HepG2 (cell line): ENCODE measurements around the gene SHISA6. TPM values are rescaled to one million over a fixed set of nuclear protein-coding genes. Genes with fewer than 3 reads are reported as not detected.

Source experiments
- ATAC-seq: fragments of 200-7000 bp; cut with Tn5 transposase; 3 replicates; pipeline ENCODE4 v1.9.1; 2020; ENCODE audit warnings: mild to moderate bottlenecking, moderate library complexity
- BruUV-seq: library from RNA; stranded (reverse); fragments of 400-500 nt; replicated peaks from 2 replicates; lab custom pipeline; 2021; lab: Mats Ljungman, UMichigan
- CTCF ChIA-PET: fragments of 300-600 bp; formaldehyde crosslinking; extraction: SDS; loops from one replicate; lab custom pipeline; 2021; ENCODE audit warnings: low total read pairs, inconsistent platforms, low intra/inter-chr PET ratio; lab: Yijun Ruan, JAX
- POLR2A ChIA-PET: fragments of 350-600 bp; sonication (Branson Sonifier 250); formaldehyde crosslinking; loops from one replicate; lab custom pipeline; 2020; ENCODE audit warnings: antibody characterized with exemption, inconsistent platforms; lab: Yijun Ruan, JAX
- DNase-seq: peaks from one replicate; pipeline ENCODE4 v3.0.0-alpha.2; 2015; ENCODE audit warnings: low spot score
- FAIRE-seq: peaks from 3 replicates; lab custom pipeline; 2011; peaks lifted over from hg19 to GRCh38; lab: Jason Lieb, UNC
- H2AFZ ChIP-seq: one replicate; pipeline ENCODE4 v1.6.1; 2011; ENCODE audit warnings: low read length, inconsistent platforms
- H3K27ac ChIP-seq: fragments of 300-600 bp; 3 replicates; pipeline ENCODE4 v1.8.0; 2011; ENCODE audit warnings: mixed run types, mild to moderate bottlenecking, mixed read lengths, low read length, inconsistent platforms; ENCODE audit not compliant: insufficient read depth; ENCODE audit errors: extremely low read length
- H3K27me3 ChIP-seq, 2 experiments: fragments of 200-600 bp in 1 of 2; 2 replicates in 1 of 2; 3 replicates in 1 of 2; pipeline versions ENCODE4 v1.6.0 to v1.8.0; 2011; ENCODE audit warnings: low read length in 2 of 2, mild to moderate bottlenecking in 2 of 2, moderate library complexity in 2 of 2, inconsistent platforms in 1 of 2; ENCODE audit not compliant: insufficient read depth in 2 of 2, control insufficient read depth in 1 of 2
- H3K36me3 ChIP-seq, 2 experiments: fragments of 200-600 bp in 1 of 2; replicated peaks in 1 of 2; 2 replicates in 1 of 2; 3 replicates in 1 of 2; pipeline versions ENCODE4 v1.5.1 to v1.8.0; 2011; ENCODE audit warnings: low read length in 2 of 2, inconsistent platforms in 1 of 2; ENCODE audit not compliant: insufficient read depth in 2 of 2, control insufficient read depth in 1 of 2
- H3K4me1 ChIP-seq: 2 replicates; pipeline ENCODE4 v1.5.1; 2012; ENCODE audit warnings: low read length, inconsistent platforms; ENCODE audit not compliant: insufficient read depth
- H3K4me2 ChIP-seq: 2 replicates; pipeline ENCODE4 v1.6.0; 2011; ENCODE audit warnings: low read depth, low read length, inconsistent platforms
- H3K4me3 ChIP-seq, 3 experiments: fragments of 200-600 bp in 1 of 3; sonication (generic), shearing (Covaris generic) in 1 of 3; replicated peaks in 1 of 3; 2 replicates each; pipeline ENCODE4 v1.5.1; 2011 to 2016; ENCODE audit warnings: low read length in 3 of 3, inconsistent platforms in 2 of 3, low read depth in 2 of 3, mild to moderate bottlenecking in 2 of 3, control low read depth in 1 of 3, mixed read lengths in 1 of 3; ENCODE audit not compliant: insufficient read depth in 1 of 3
- H3K79me2 ChIP-seq: one replicate; pipeline ENCODE4 v1.6.1; 2011; ENCODE audit warnings: low read length, inconsistent platforms; ENCODE audit not compliant: insufficient read depth
- H3K9ac ChIP-seq: 2 replicates; pipeline ENCODE4 v1.6.0; 2011; ENCODE audit warnings: mild to moderate bottlenecking, low read depth, low read length, inconsistent platforms; ENCODE audit not compliant: insufficient read depth
- H3K9me3 ChIP-seq: 2 replicates; pipeline ENCODE4 v1.5.1; 2012; ENCODE audit warnings: mild to moderate bottlenecking, low read length
- H4K20me1 ChIP-seq: 2 replicates; pipeline ENCODE4 v1.6.0; 2011; ENCODE audit warnings: inconsistent platforms, mild to moderate bottlenecking, low read length, moderate library complexity; ENCODE audit not compliant: insufficient read depth
- CBFB ChIP-seq: sonication (generic); formaldehyde crosslinking; IDR thresholded peaks from 2 replicates; pipeline ENCODE4 v1.4.0; 2020; ENCODE audit warnings: missing genetic modification reagents
- CENPX ChIP-seq: sonication (generic); formaldehyde crosslinking; IDR thresholded peaks from 2 replicates; pipeline ENCODE4 v1.9.0; 2021; ENCODE audit warnings: mild to moderate bottlenecking, missing genetic modification reagents, moderate library complexity
- ETV6 ChIP-seq: sonication (generic); formaldehyde crosslinking; conservative IDR thresholded peaks from 2 replicates; pipeline ENCODE4 v1.4.0; 2020; ENCODE audit warnings: missing genetic modification reagents
- MBD4 ChIP-seq: IDR thresholded peaks from 2 replicates; pipeline ENCODE4 v1.6.1; 2012; ENCODE audit warnings: low read length, inconsistent platforms, borderline replicate concordance
- ZFYVE20 ChIP-seq: sonication (generic); formaldehyde crosslinking; IDR thresholded peaks from 2 replicates; pipeline ENCODE4 v1.8.0; 2023; ENCODE audit warnings: low read depth, mild to moderate bottlenecking, moderate library complexity, missing genetic modification reagents, borderline replicate concordance
- ZNF546 ChIP-seq: sonication (generic); formaldehyde crosslinking; conservative IDR thresholded peaks from 2 replicates; pipeline ENCODE4 v1.8.1; 2023; ENCODE audit warnings: mild to moderate bottlenecking, missing genetic modification reagents
- ZNF550 ChIP-seq: sonication (generic); formaldehyde crosslinking; IDR thresholded peaks from 2 replicates; pipeline ENCODE4 v1.4.0; 2020; ENCODE audit warnings: mild to moderate bottlenecking, missing genetic modification reagents, borderline replicate concordance
- ZNF556 ChIP-seq: sonication (generic); formaldehyde crosslinking; IDR thresholded peaks from 2 replicates; pipeline ENCODE4 v1.4.0; 2020; ENCODE audit warnings: mild to moderate bottlenecking, missing genetic modification reagents, borderline replicate concordance
- ZNF660 ChIP-seq: sonication (generic); formaldehyde crosslinking; IDR thresholded peaks from 2 replicates; pipeline ENCODE4 v1.5.1; 2020; ENCODE audit warnings: mild to moderate bottlenecking, low read depth, missing genetic modification reagents, borderline replicate concordance
- ZNF839 ChIP-seq: sonication (generic); formaldehyde crosslinking; IDR thresholded peaks from 2 replicates; pipeline ENCODE4 v1.4.0; 2020; ENCODE audit warnings: missing genetic modification reagents, mild to moderate bottlenecking, borderline replicate concordance
- WGBS: methylation state at CpG from one replicate; pipeline ENCODE4 v1.1.6; 2017; ENCODE audit warnings: low lambda C conversion rate; 5-methylcytosine and 5-hydroxymethylcytosine counted together
- in situ Hi-C: cut with HindIII; loops from 2 replicates; pipeline ENCODE4 v1.10.0; 2017; ENCODE audit warnings: low pct_unique_long_range_greater_than_20kb; ENCODE audit not compliant: extremely low pct_ligation_motif_present
- intact Hi-C: fragments of 100-400 bp; cut with micrococcal nuclease; formaldehyde crosslinking; loops from one replicate; pipeline ENCODE4 v1.10.0; 2022; ENCODE audit not compliant: unreplicated experiment
- polyA plus RNA-seq, 8 experiments: library from polyadenylated mRNA; depleted of rRNA in 3 of 8; stranded (reverse) in 7 of 8; unstranded in 1 of 8; fragments of >200 nt; fragmentation: Illumina TruSeq in 4 of 8; extraction: Trizol in 4 of 8; gene quantifications; 2 replicates each; pipeline versions ENCODE4 v1.2.1 to v1.2.3, GENCODE V29; 2011 to 2016; ENCODE audit warnings: low read depth in 4 of 8, missing spikeins in 1 of 8, mixed read lengths in 1 of 8; ENCODE audit not compliant: insufficient read depth in 1 of 8
- total RNA-seq, 5 experiments: library from RNA; depleted of rRNA; stranded (reverse); fragments of >200 nt; fragmentation: Illumina TruSeq; extraction: Trizol; gene quantifications; 2 replicates each; pipeline ENCODE4 v1.2.3, GENCODE V29; 2016; ENCODE audit warnings: low read depth in 1 of 5
- TF ChIP-seq, protein P1 (sequence below): sonication (generic); formaldehyde crosslinking; IDR thresholded peaks from 2 replicates; pipeline ENCODE4 v1.4.0; 2020; ENCODE audit warnings: mild to moderate bottlenecking, missing genetic modification reagents
- TF ChIP-seq, protein P2 (sequence below): sonication (generic); formaldehyde crosslinking; conservative IDR thresholded peaks from 2 replicates; pipeline ENCODE4 v1.4.0; 2020; ENCODE audit warnings: missing genetic modification reagents
- TF ChIP-seq, protein P3 (sequence below): sonication (generic); formaldehyde crosslinking; IDR thresholded peaks from 2 replicates; pipeline ENCODE4 v1.4.0; 2020; ENCODE audit warnings: missing genetic modification reagents
- TF ChIP-seq, protein P4 (sequence below), 2 experiments: IDR thresholded peaks; 2 replicates each; pipeline ENCODE4 v1.6.1; 2011 to 2012; ENCODE audit warnings: low read length in 2 of 2, borderline replicate concordance in 1 of 2, low read depth in 1 of 2, mild to moderate bottlenecking in 1 of 2, moderate library complexity in 1 of 2

The SHISA6 gene
- total and polyA plus RNA-seq, 2 of the 13 experiments (the other 11 are each of a cell fraction or from before 2014, with no cell fraction given): not detected

DNA sequence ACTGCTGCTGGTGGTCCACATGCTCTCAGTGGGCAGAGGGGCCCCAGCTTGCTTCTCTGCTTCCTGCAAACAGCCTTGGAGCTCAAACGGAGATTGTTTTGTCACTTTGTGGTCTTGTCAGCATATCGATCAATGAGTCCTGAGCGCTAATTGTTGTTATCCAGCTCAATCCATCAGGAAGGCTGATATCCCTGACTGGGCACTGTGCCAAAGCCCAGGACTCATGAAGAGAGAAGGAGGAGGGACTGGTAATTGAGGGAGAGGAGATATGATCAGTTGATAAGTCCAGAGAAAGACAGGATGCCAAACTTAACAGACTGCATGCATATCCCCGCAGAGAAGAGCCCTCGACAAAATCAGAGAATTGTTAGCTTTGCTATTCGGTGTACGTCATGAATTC lies 298.6 kb downstream of the SHISA6 start:
- DNase-seq (no peak), FAIRE-seq (no peak), ATAC-seq (no peak)
- CTCF ChIA-PET: no interaction called here
- H3K9me3 ChIP-seq: peaks cover 34% of the 10 kb centered on the region
- no peaks in the 10 kb centered on the region for H3K79me2 ChIP-seq
- H3K27me3 ChIP-seq: no peaks in the 10 kb centered on the region
- no peak overlapping the region for H3K9ac ChIP-seq
- no peaks in the 10 kb centered on the region for H3K36me3 ChIP-seq
- no TSS peak for BruUV-seq
- intact Hi-C loops: no loop called here
- no peaks in the 10 kb centered on the region for H3K4me1 ChIP-seq
- WGBS: 64% methylated on average over 7 of the region's 7 CpGs
- H3K27ac ChIP-seq: no peak overlapping the region
- no peak overlapping the region for H3K4me2 ChIP-seq
- H3K4me3 ChIP-seq: no peak overlapping the region
- POLR2A ChIA-PET: no interaction called here
- no peaks in the 10 kb centered on the region for H4K20me1 ChIP-seq
- H2AFZ ChIP-seq: no peak overlapping the region
- in situ Hi-C loops: no loop called here
- TF ChIP-seq, protein P1, sequence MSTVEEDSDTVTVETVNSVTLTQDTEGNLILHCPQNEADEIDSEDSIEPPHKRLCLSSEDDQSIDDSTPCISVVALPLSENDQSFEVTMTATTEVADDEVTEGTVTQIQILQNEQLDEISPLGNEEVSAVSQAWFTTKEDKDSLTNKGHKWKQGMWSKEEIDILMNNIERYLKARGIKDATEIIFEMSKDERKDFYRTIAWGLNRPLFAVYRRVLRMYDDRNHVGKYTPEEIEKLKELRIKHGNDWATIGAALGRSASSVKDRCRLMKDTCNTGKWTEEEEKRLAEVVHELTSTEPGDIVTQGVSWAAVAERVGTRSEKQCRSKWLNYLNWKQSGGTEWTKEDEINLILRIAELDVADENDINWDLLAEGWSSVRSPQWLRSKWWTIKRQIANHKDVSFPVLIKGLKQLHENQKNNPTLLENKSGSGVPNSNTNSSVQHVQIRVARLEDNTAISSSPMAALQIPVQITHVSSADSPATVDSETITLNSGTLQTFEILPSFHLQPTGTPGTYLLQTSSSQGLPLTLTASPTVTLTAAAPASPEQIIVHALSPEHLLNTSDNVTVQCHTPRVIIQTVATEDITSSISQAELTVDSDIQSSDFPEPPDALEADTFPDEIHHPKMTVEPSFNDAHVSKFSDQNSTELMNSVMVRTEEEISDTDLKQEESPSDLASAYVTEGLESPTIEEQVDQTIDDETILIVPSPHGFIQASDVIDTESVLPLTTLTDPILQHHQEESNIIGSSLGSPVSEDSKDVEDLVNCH (CRISPR knock-in tag): no peak
- TF ChIP-seq ZNF556 (CRISPR knock-in tag): no peak
- TF ChIP-seq ZFYVE20: no peak
- no peak for TF ChIP-seq ZNF660 (CRISPR knock-in tag)
- TF ChIP-seq, protein P2, sequence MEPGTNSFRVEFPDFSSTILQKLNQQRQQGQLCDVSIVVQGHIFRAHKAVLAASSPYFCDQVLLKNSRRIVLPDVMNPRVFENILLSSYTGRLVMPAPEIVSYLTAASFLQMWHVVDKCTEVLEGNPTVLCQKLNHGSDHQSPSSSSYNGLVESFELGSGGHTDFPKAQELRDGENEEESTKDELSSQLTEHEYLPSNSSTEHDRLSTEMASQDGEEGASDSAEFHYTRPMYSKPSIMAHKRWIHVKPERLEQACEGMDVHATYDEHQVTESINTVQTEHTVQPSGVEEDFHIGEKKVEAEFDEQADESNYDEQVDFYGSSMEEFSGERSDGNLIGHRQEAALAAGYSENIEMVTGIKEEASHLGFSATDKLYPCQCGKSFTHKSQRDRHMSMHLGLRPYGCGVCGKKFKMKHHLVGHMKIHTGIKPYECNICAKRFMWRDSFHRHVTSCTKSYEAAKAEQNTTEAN (CRISPR knock-in tag): no peak
- no peak for TF ChIP-seq ZNF550
- no peak for TF ChIP-seq ZNF839 (CRISPR knock-in tag)
- no peak for TF ChIP-seq MBD4
- TF ChIP-seq, protein P3, sequence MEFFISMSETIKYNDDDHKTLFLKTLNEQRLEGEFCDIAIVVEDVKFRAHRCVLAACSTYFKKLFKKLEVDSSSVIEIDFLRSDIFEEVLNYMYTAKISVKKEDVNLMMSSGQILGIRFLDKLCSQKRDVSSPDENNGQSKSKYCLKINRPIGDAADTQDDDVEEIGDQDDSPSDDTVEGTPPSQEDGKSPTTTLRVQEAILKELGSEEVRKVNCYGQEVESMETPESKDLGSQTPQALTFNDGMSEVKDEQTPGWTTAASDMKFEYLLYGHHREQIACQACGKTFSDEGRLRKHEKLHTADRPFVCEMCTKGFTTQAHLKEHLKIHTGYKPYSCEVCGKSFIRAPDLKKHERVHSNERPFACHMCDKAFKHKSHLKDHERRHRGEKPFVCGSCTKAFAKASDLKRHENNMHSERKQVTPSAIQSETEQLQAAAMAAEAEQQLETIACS (CRISPR knock-in tag): no peak
- TF ChIP-seq, protein P4, sequence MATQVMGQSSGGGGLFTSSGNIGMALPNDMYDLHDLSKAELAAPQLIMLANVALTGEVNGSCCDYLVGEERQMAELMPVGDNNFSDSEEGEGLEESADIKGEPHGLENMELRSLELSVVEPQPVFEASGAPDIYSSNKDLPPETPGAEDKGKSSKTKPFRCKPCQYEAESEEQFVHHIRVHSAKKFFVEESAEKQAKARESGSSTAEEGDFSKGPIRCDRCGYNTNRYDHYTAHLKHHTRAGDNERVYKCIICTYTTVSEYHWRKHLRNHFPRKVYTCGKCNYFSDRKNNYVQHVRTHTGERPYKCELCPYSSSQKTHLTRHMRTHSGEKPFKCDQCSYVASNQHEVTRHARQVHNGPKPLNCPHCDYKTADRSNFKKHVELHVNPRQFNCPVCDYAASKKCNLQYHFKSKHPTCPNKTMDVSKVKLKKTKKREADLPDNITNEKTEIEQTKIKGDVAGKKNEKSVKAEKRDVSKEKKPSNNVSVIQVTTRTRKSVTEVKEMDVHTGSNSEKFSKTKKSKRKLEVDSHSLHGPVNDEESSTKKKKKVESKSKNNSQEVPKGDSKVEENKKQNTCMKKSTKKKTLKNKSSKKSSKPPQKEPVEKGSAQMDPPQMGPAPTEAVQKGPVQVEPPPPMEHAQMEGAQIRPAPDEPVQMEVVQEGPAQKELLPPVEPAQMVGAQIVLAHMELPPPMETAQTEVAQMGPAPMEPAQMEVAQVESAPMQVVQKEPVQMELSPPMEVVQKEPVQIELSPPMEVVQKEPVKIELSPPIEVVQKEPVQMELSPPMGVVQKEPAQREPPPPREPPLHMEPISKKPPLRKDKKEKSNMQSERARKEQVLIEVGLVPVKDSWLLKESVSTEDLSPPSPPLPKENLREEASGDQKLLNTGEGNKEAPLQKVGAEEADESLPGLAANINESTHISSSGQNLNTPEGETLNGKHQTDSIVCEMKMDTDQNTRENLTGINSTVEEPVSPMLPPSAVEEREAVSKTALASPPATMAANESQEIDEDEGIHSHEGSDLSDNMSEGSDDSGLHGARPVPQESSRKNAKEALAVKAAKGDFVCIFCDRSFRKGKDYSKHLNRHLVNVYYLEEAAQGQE (IDR thresholded peaks at IDR 0.05; ENCODE audit: borderline replicate concordance in 1 of 2, low read depth in 1 of 2, low read length in 2 of 2): no peak
- no peak for TF ChIP-seq CBFB (CRISPR knock-in tag)
- TF ChIP-seq ZNF546: no peak
- no peak for TF ChIP-seq CENPX (CRISPR knock-in tag)
- TF ChIP-seq ETV6: no peak
